Neural progenitor cell (in vitro differentiated cells): ENCODE data around the gene INTS11. TPM values are rescaled to one million over a fixed set of nuclear protein-coding genes. Genes with fewer than 3 reads are reported as not detected.

Experiments
- DNase-seq: peaks from one replicate; pipeline ENCODE4 v3.0.0-alpha.2; 2016; ENCODE audit warnings: low spot score
- H2AFZ ChIP-seq: fragments of 200-600 bp; sonication (generic); replicated peaks from 2 replicates; pipeline ENCODE4 v1.6.1; 2016; ENCODE audit warnings: antibody characterized with exemption
- H3F3A ChIP-seq: fragments of 200-600 bp; sonication (generic); 2 replicates; pipeline ENCODE4 v1.6.1; 2016; ENCODE audit warnings: antibody characterized with exemption, low read depth
- H3K27ac ChIP-seq: fragments of 200-600 bp; sonication (generic); 2 replicates; pipeline ENCODE4 v1.5.1; 2016; ENCODE audit warnings: mild to moderate bottlenecking
- H3K27me3 ChIP-seq: fragments of 200-600 bp; sonication (generic); 2 replicates; pipeline ENCODE4 v1.6.1; 2016; ENCODE audit warnings: mild to moderate bottlenecking, moderate library complexity
- H3K36me3 ChIP-seq: fragments of 200-600 bp; sonication (generic); 2 replicates; pipeline ENCODE4 v1.5.1; 2016
- H3K4me1 ChIP-seq: fragments of 200-600 bp; sonication (generic); 2 replicates; pipeline ENCODE4 v1.6.1; 2016; ENCODE audit warnings: mixed run types
- H3K4me2 ChIP-seq: fragments of 200-600 bp; sonication (generic); 2 replicates; pipeline ENCODE4 v1.6.1; 2016
- H3K4me3 ChIP-seq: fragments of 200-600 bp; sonication (generic); 2 replicates; pipeline ENCODE4 v1.5.1; 2016
- H3K79me2 ChIP-seq: fragments of 200-600 bp; sonication (generic); 2 replicates; pipeline ENCODE4 v1.6.1; 2016; ENCODE audit warnings: low read depth
- H3K9ac ChIP-seq: fragments of 200-600 bp; sonication (generic); 2 replicates; pipeline ENCODE4 v1.6.1; 2016
- H3K9me3 ChIP-seq: fragments of 200-600 bp; sonication (generic); 2 replicates; pipeline ENCODE4 v1.5.1; 2016; ENCODE audit warnings: low read depth
- H4K20me1 ChIP-seq: fragments of 200-600 bp; sonication (generic); 2 replicates; pipeline ENCODE4 v1.6.1; 2016; ENCODE audit warnings: low read depth
- H3K27ac Mint-ChIP-seq: 3 replicates; pipeline ENCODE4 v1.8.0; 2021; ENCODE audit warnings: mixed read lengths
- H3K27me3 Mint-ChIP-seq: 2 replicates; pipeline ENCODE4 v1.8.0; 2022; ENCODE audit warnings: low read depth, mild to moderate bottlenecking, inconsistent platforms, moderate library complexity, mixed read lengths; ENCODE audit not compliant: insufficient read depth
- H3K36me3 Mint-ChIP-seq: 3 replicates; pipeline ENCODE4 v1.8.0; 2021; ENCODE audit warnings: mixed read lengths
- H3K4me1 Mint-ChIP-seq: 3 replicates; pipeline ENCODE4 v1.8.0; 2021; ENCODE audit warnings: mixed read lengths
- H3K4me3 Mint-ChIP-seq: 3 replicates; pipeline ENCODE4 v1.8.0; 2021; ENCODE audit warnings: mild to moderate bottlenecking, moderate library complexity, mixed read lengths
- H3K9me3 Mint-ChIP-seq: 3 replicates; pipeline ENCODE4 v1.8.0; 2020; ENCODE audit warnings: mixed read lengths
- CTCF ChIP-seq: fragments of 200-600 bp; sonication (generic); IDR thresholded peaks from 2 replicates; pipeline ENCODE4 v1.5.1; 2017; ENCODE audit warnings: antibody characterized with exemption, mild to moderate bottlenecking
- EZH2 ChIP-seq: fragments of 200-600 bp; sonication (generic); IDR thresholded peaks from 2 replicates; pipeline ENCODE4 v1.6.1; 2017; ENCODE audit warnings: antibody characterized with exemption, mild to moderate bottlenecking, moderate library complexity
- EZH2phosphoT487 ChIP-seq: fragments of 200-600 bp; sonication (generic); IDR thresholded peaks from 2 replicates; pipeline ENCODE4 v1.6.1; 2017; ENCODE audit warnings: antibody characterized with exemption
- total RNA-seq: library from RNA; depleted of rRNA; stranded (reverse); fragments of >200 nt; gene quantifications from 2 replicates; pipeline ENCODE4 v1.2.3, GENCODE V29; 2015; ENCODE audit warnings: low replicate concordance

Gene INTS11
- 62.4 and 116 TPM in 2 replicates for total RNA-seq

- Mint-ChIP-seq H3K27ac (peak within 1 kb of the TSS; percentile 7), H3K36me3 (peaks cover 4% of the 10 kb centered on the region), H3K27me3 (peaks cover 10% of the 10 kb centered on the region), H3K4me1 (peaks cover 11% of the 10 kb centered on the region), H3K4me3 (peak within 1 kb of the TSS; percentile 91), H3K9me3 (no peaks in the 10 kb centered on the region)
- Histone ChIP-seq H3K36me3 (no peaks in the 10 kb centered on the region), H3K79me2 (peaks cover 56% of the 10 kb centered on the region), H3K9me3 (no peaks in the 10 kb centered on the region), H3K9ac (peak within 1 kb of the TSS; percentile 93), H2AFZ (peak within 1 kb of the TSS; percentile 83), H3K4me3 (peak within 1 kb of the TSS; percentile 90), H4K20me1 (peaks cover 59% of the 10 kb centered on the region), H3K4me1 (peaks cover 4% of the 10 kb centered on the region), H3K4me2 (peak within 1 kb of the TSS; percentile 99), H3K27ac (no peak within 1 kb of the TSS), H3F3A (peaks cover 4% of the 10 kb centered on the region), H3K27me3 (no peaks in the 10 kb centered on the region)
- no peak for TF ChIP-seq EZH2
- DNase-seq = peak; percentile 97
Measured at GRCh38 chr1:1324524-1325287, at the start of gene INTS11, which contains the start of gene CPTP. INTS11 (minus strand) TSS chr1:1324660; CDS start chr1:1324608, 52 bp downstream. CPTP (plus strand) TSS chr1:1324802; CDS start chr1:1326911, 2,109 bp downstream.

GRCh38 chr1:1373815-1374588 is 49.5 kb upstream of the INTS11 start:
- Histone ChIP-seq H3K27me3 (no peaks in the 10 kb centered on the region), H3K36me3 (no peaks in the 10 kb centered on the region), H3K4me3 (peak overlapping the region; percentile 92), H3K4me1 (peaks cover 7% of the 10 kb centered on the region), H3K9me3 (no peaks in the 10 kb centered on the region), H2AFZ (no peak overlapping the region), H4K20me1 (peaks cover 3% of the 10 kb centered on the region), H3K9ac (peak overlapping the region; percentile 97), H3K27ac (no peak overlapping the region), H3K79me2 (peaks cover 17% of the 10 kb centered on the region), H3F3A (peaks cover 22% of the 10 kb centered on the region), H3K4me2 (peak overlapping the region; percentile 99)
- Mint-ChIP-seq H3K27me3 (peaks cover 2% of the 10 kb centered on the region), H3K36me3 (no peaks in the 10 kb centered on the region), H3K4me3 (peak overlapping the region; percentile 92), H3K27ac (peak overlapping the region; percentile 33), H3K4me1 (peaks cover 10% of the 10 kb centered on the region), H3K9me3 (no peaks in the 10 kb centered on the region)
- peak; percentile 4 for TF ChIP-seq EZH2
- no peak for TF ChIP-seq EZH2phosphoT487
- DNase-seq = no peak

- Mint-ChIP-seq H3K27me3 (no peaks in the 10 kb centered on the region), H3K4me3 (peak overlapping the region; percentile 92), H3K4me1 (peaks cover 10% of the 10 kb centered on the region), H3K9me3 (no peaks in the 10 kb centered on the region), H3K36me3 (no peaks in the 10 kb centered on the region), H3K27ac (no peak overlapping the region)
- DNase-seq = no peak
- Histone ChIP-seq H2AFZ (no peak overlapping the region), H3K4me3 (peak overlapping the region; percentile 92), H3K4me2 (peak overlapping the region; percentile 99), H3K36me3 (no peaks in the 10 kb centered on the region), H3K27ac (no peak overlapping the region), H3F3A (peaks cover 22% of the 10 kb centered on the region), H3K9ac (no peak overlapping the region), H4K20me1 (peaks cover 3% of the 10 kb centered on the region), H3K27me3 (no peaks in the 10 kb centered on the region), H3K79me2 (peaks cover 17% of the 10 kb centered on the region), H3K4me1 (peaks cover 7% of the 10 kb centered on the region), H3K9me3 (no peaks in the 10 kb centered on the region)
- TF ChIP-seq CTCF (no peak), EZH2 (no peak), EZH2phosphoT487 (no peak)
Measured at GRCh38 chr1:1373051-1373814, 48.8 kb upstream of the INTS11 start.
